Fibroblast of lung (primary cell): ENCODE results near the gene PLEKHA6. TPM values are rescaled to one million over a fixed set of nuclear protein-coding genes. Genes with fewer than 3 reads are reported as not detected.

Experiments
- DNase-seq, 2 donors: peaks; one replicate each; pipeline versions ENCODE4 v3.0.0 to v3.0.0-alpha.2; 2010; ENCODE audit warnings: low read depth in 2 of 2
- H2AFZ ChIP-seq: 2 replicates; pipeline ENCODE4 v1.5.1; 2012; ENCODE audit warnings: low read length, control low read depth, inconsistent platforms
- H3K27ac ChIP-seq: 2 replicates; pipeline ENCODE4 v1.5.1; 2011; ENCODE audit warnings: low read length, control low read depth; ENCODE audit not compliant: insufficient read depth
- H3K27me3 ChIP-seq: 2 replicates; pipeline ENCODE4 v1.5.1; 2011; ENCODE audit warnings: mild to moderate bottlenecking, low read length; ENCODE audit not compliant: control insufficient read depth, insufficient read depth
- H3K36me3 ChIP-seq: 2 replicates; pipeline ENCODE4 v1.5.1; 2011; ENCODE audit warnings: low read length; ENCODE audit not compliant: control insufficient read depth, insufficient read depth
- H3K4me1 ChIP-seq: 2 replicates; pipeline ENCODE4 v1.5.1; 2011; ENCODE audit warnings: low read length; ENCODE audit not compliant: control insufficient read depth, insufficient read depth; ENCODE audit errors: extremely low read depth
- H3K4me2 ChIP-seq: 2 replicates; pipeline ENCODE4 v1.5.1; 2011; ENCODE audit warnings: low read length, control low read depth; ENCODE audit not compliant: insufficient read depth; ENCODE audit errors: extremely low read depth
- H3K4me3 ChIP-seq, 4 experiments: fragments of 200-600 bp in 1 of 4; sonication (generic) in 1 of 4; replicated peaks in 1 of 4; 2 replicates each; pipeline ENCODE4 v1.5.1; 2011 to 2016; ENCODE audit warnings: low read length in 4 of 4, low read depth in 3 of 4, mild to moderate bottlenecking in 3 of 4, control low read depth in 2 of 4, inconsistent platforms in 1 of 4, mixed read lengths in 1 of 4; ENCODE audit not compliant: insufficient read depth in 1 of 4; ENCODE audit errors: control extremely low read depth in 1 of 4
- H3K79me2 ChIP-seq: 2 replicates; pipeline ENCODE4 v1.5.1; 2012; ENCODE audit warnings: mild to moderate bottlenecking, low read length, inconsistent platforms; ENCODE audit not compliant: control insufficient read depth, insufficient read depth
- H3K9ac ChIP-seq: 2 replicates; pipeline ENCODE4 v1.5.1; 2011; ENCODE audit warnings: mild to moderate bottlenecking, low read length, control low read depth; ENCODE audit not compliant: insufficient read depth
- H3K9me3 ChIP-seq: 2 replicates; pipeline ENCODE4 v1.5.1; 2012; ENCODE audit warnings: low read depth, low read length; ENCODE audit not compliant: control insufficient read depth, insufficient read depth
- H4K20me1 ChIP-seq: 2 replicates; pipeline ENCODE4 v1.5.1; 2011; ENCODE audit warnings: low read length; ENCODE audit not compliant: control insufficient read depth, insufficient read depth; ENCODE audit errors: extremely low read depth
- EZH2 ChIP-seq: IDR thresholded peaks from 2 replicates; pipeline ENCODE4 v1.5.1; 2012; ENCODE audit warnings: low read length, control low read depth, mild to moderate bottlenecking; ENCODE audit errors: missing control alignments
- polyA plus RNA-seq, 2 donors: library from polyadenylated mRNA; depleted of rRNA in 1 of 2; stranded (reverse) in 1 of 2; unstranded in 1 of 2; fragments of >200 nt; gene quantifications; 2 replicates each; pipeline ENCODE4 v1.2.1, GENCODE V29; 2011 to 2012; ENCODE audit warnings: missing spikeins in 1 of 2
- total RNA-seq: library from RNA; depleted of rRNA; stranded (reverse); fragments of >200 nt; gene quantifications from 2 replicates; pipeline ENCODE4 v1.2.1, GENCODE V29; 2014
- TF ChIP-seq, protein P1 (sequence below), 2 donors: IDR thresholded peaks in 1 of 2; conservative IDR thresholded peaks in 1 of 2; 1 replicate in 1 of 2; 2 replicates in 1 of 2; pipeline ENCODE4 v1.5.1; 2011 to 2012; ENCODE audit warnings: low read length in 2 of 2, control low read depth in 1 of 2, inconsistent platforms in 1 of 2, low read depth in 1 of 2, mild to moderate bottlenecking in 1 of 2

The PLEKHA6 gene
- total and polyA plus RNA-seq, 2 donors (not counting 1 experiment from before 2014, with no cell fraction given), result 3.8 to 4.3 TPM

DNA sequence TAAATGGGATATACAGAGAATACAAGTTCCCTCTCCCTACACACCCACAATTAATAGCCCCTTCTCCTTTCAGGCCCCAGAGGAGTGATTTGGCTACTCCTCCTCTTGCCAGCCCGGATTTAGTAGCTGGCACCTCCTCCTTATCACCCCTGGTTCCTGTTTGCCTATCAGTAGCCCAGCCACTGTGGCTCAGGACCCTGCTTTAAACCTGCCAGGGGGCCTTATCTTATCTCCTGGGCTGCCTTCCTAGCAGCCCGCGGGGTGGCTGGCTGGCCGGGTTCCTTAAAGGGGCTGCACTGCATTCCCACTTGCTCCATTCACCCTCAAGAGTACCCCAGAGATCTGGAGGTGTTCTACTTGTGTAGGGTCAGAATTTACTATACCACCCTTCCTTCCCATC, 70.4 kb downstream of the PLEKHA6 start:
- H3K4me3 ChIP-seq, result no peak overlapping the region
- peaks cover under 1% of the 10 kb centered on the region for H3K27me3 ChIP-seq
- no peak overlapping the region for H3K4me2 ChIP-seq
- no peak overlapping the region for H3K9ac ChIP-seq
- TF ChIP-seq, protein P1, sequence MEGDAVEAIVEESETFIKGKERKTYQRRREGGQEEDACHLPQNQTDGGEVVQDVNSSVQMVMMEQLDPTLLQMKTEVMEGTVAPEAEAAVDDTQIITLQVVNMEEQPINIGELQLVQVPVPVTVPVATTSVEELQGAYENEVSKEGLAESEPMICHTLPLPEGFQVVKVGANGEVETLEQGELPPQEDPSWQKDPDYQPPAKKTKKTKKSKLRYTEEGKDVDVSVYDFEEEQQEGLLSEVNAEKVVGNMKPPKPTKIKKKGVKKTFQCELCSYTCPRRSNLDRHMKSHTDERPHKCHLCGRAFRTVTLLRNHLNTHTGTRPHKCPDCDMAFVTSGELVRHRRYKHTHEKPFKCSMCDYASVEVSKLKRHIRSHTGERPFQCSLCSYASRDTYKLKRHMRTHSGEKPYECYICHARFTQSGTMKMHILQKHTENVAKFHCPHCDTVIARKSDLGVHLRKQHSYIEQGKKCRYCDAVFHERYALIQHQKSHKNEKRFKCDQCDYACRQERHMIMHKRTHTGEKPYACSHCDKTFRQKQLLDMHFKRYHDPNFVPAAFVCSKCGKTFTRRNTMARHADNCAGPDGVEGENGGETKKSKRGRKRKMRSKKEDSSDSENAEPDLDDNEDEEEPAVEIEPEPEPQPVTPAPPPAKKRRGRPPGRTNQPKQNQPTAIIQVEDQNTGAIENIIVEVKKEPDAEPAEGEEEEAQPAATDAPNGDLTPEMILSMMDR (conservative IDR thresholded peaks at IDR 0.05 in 1 of 2, IDR thresholded peaks at IDR 0.05 in 1 of 2; ENCODE audit: low read depth in 1 of 2, low read length in 2 of 2), result no peak
- TF ChIP-seq EZH2, result no peak
- H4K20me1 ChIP-seq, result no peaks in the 10 kb centered on the region
- no peaks in the 10 kb centered on the region for H3K79me2 ChIP-seq
- no peaks in the 10 kb centered on the region for H3K36me3 ChIP-seq
- no peaks in the 10 kb centered on the region for H3K9me3 ChIP-seq
- H3K4me1 ChIP-seq, result peaks cover 12% of the 10 kb centered on the region
- H2AFZ ChIP-seq, result no peak overlapping the region
- H3K27ac ChIP-seq, result no peak overlapping the region
- DNase-seq, result no peak

DNA sequence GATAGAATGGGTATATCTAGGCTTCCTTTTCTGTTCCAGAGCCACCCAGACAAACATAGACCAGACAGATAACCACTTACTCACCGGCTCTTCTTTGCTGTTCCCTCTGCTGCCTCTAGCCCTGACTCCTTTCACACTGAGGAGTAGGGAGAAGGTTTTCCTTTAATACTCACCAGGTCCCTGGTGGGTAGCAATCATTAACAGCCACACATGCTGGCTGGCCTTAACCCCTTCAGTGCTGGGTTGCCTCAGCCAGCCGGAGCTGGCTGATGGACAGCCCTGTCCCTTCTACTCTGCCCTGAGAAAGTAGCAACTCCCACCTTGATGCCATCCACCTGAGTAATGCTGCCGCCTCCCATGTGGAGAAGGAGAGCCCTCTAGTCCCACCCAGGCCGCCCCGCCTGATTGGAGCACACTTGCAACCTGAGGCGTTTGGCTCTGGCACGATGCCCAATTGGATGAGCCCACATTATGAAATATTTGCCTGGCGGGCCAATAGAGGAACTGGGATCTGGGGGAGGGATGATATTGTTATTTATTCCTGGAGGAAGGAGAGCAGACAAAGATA, 71.6 kb downstream of the PLEKHA6 start:
- peaks cover 11% of the 10 kb centered on the region for H3K27me3 ChIP-seq
- no peak overlapping the region for H3K27ac ChIP-seq
- H3K4me2 ChIP-seq, result no peak overlapping the region
- no peak overlapping the region for H2AFZ ChIP-seq
- no peak overlapping the region for H3K4me3 ChIP-seq
- H3K36me3 ChIP-seq, result no peaks in the 10 kb centered on the region
- peaks cover 4% of the 10 kb centered on the region for H3K4me1 ChIP-seq
- TF ChIP-seq, protein P1 (conservative IDR thresholded peaks at IDR 0.05 in 1 of 2, IDR thresholded peaks at IDR 0.05 in 1 of 2; ENCODE audit: low read depth in 1 of 2, low read length in 2 of 2), result no peak
- TF ChIP-seq EZH2, result no peak
- H3K9ac ChIP-seq, result no peak overlapping the region
- no peaks in the 10 kb centered on the region for H3K9me3 ChIP-seq
- no peaks in the 10 kb centered on the region for H4K20me1 ChIP-seq
- H3K79me2 ChIP-seq, result no peaks in the 10 kb centered on the region
- DNase-seq, result peak in 1 of 2 donors; percentile 11

DNA sequence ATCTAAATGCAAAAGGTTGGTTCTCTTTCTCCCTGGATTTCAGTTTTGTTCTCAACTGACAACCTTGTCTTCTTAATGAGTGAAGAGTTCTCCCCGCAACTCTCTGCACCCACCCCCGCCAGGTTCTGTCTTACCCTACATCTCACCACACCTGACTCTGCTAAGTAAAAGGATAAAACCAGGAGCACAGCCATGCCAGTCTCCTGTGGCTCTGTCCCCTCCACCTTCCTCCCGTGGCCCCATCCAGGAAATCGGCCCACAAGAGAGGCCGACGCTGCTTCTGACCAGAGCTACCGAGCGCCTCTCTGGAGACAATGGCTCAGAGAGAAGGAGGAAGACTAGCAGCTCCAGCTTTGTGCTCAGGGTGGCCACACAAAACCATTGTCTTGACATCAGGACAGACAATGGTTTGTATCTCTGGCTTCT, 72.2 kb downstream of the PLEKHA6 start:
- peaks cover 14% of the 10 kb centered on the region for H3K27me3 ChIP-seq
- no peaks in the 10 kb centered on the region for H3K36me3 ChIP-seq
- no peak overlapping the region for H3K4me2 ChIP-seq
- H3K9ac ChIP-seq, result no peak overlapping the region
- H3K4me1 ChIP-seq, result peaks cover 4% of the 10 kb centered on the region
- TF ChIP-seq, protein P1 (conservative IDR thresholded peaks at IDR 0.05 in 1 of 2, IDR thresholded peaks at IDR 0.05 in 1 of 2; ENCODE audit: low read depth in 1 of 2, low read length in 2 of 2), result no peak
- no peak for TF ChIP-seq EZH2
- no peaks in the 10 kb centered on the region for H3K9me3 ChIP-seq
- H4K20me1 ChIP-seq, result no peaks in the 10 kb centered on the region
- no peaks in the 10 kb centered on the region for H3K79me2 ChIP-seq
- H3K27ac ChIP-seq, result no peak overlapping the region
- no peak overlapping the region for H3K4me3 ChIP-seq
- no peak overlapping the region for H2AFZ ChIP-seq
- no peak for DNase-seq
